Activated CD4-positive, alpha-beta T cell treated with anti-CD3 and anti-CD28 coated beads, Interleukin-2, amount 10 ng/mL, durations not matched to agents 7 days and 5 days (primary cell): ENCODE measurements around the gene TADA3. TPM values are rescaled to one million over a fixed set of nuclear protein-coding genes. Genes with fewer than 3 reads are reported as not detected.

Source experiments
- CTCF ChIA-PET: fragments of 350-600 bp; sonication (Branson Sonifier 250); formaldehyde crosslinking; loops from one replicate; lab custom pipeline; 2021; ENCODE audit warnings: antibody characterized with exemption; lab: Charles Lee
- POLR2A ChIA-PET: fragments of 350-600 bp; sonication (Branson Sonifier 250); formaldehyde crosslinking; loops from one replicate; lab custom pipeline; 2021; ENCODE audit warnings: antibody characterized with exemption; lab: Charles Lee
- DNase-seq: peaks from one replicate; pipeline ENCODE4 v3.0.0-alpha.2; 2020
- H3K27ac Mint-ChIP-seq: one replicate; pipeline ENCODE4 v1.8.0; 2021; ENCODE audit warnings: mild to moderate bottlenecking, moderate library complexity, mixed read lengths
- H3K27me3 Mint-ChIP-seq: one replicate; pipeline ENCODE4 v1.8.0; 2021; ENCODE audit warnings: mixed read lengths
- H3K36me3 Mint-ChIP-seq: one replicate; pipeline ENCODE4 v1.8.0; 2021; ENCODE audit warnings: low read depth, mixed read lengths
- H3K4me1 Mint-ChIP-seq: one replicate; pipeline ENCODE4 v1.8.0; 2021; ENCODE audit warnings: mixed read lengths
- H3K4me3 Mint-ChIP-seq: one replicate; pipeline ENCODE4 v1.8.0; 2021; ENCODE audit warnings: mild to moderate bottlenecking, moderate library complexity, mixed read lengths
- H3K9me3 Mint-ChIP-seq: one replicate; pipeline ENCODE4 v1.8.0; 2021; ENCODE audit warnings: mixed read lengths
- total RNA-seq, 2 experiments: library from RNA; stranded (reverse); gene quantifications; one replicate each; pipeline ENCODE4 v1.2.3, GENCODE V29; 2021

The TADA3 gene
- total RNA-seq, 2 experiments from 2014 or later = 77.6 to 82.3 TPM

GRCh38 chr3:9808345-9809037 lies 16.2 kb upstream of the TADA3 start:
- Mint-ChIP-seq H3K4me1 (peaks cover 49% of the 10 kb centered on the region), H3K27me3 (no peaks in the 10 kb centered on the region), H3K9me3 (no peaks in the 10 kb centered on the region), H3K27ac (peak overlapping the region; percentile 93), H3K36me3 (peaks cover 55% of the 10 kb centered on the region), H3K4me3 (no peak overlapping the region)
- peak; percentile 69 for DNase-seq
- ChIA-PET CTCF (interaction anchor here (0.6 to 1.3 kb wide), 10 partner anchors 13 to 118 kb away, joined by 3 to 7 read pairs (median 3); partner anchors contain the start of genes ARPC4 and IL17RC), POLR2A (interaction anchor here (0.6 to 1.0 kb wide), 2 partner anchors 59 to 162 kb away, joined by 3 to 4 read pairs; partner anchors contain the start of gene OGG1)

DNA sequence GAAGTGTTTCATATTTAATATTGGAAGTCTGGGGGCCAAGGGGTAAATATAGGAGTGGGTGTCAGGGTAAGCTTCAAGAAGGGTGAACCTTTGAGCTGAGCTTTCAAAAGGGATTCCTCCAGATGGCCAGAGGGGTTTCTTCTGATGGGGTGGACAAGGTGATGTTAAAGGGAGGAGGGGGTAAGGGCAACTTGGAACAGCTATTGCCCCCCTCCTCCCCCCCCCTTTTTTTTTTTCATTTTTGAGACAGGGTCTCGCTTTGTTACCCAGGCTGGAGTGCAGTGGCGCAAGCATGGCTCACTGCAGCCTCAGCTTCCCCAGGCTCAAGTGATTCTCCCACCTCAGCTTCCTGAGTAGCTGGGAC lies 15.7 kb upstream of the TADA3 start:
- Mint-ChIP-seq H3K36me3 (peaks cover 56% of the 10 kb centered on the region), H3K4me1 (peaks cover 51% of the 10 kb centered on the region)
- DNase-seq = no peak

GRCh38 chr3:9806688-9807589 lies 14.7 kb upstream of the TADA3 start:
- Mint-ChIP-seq H3K9me3 (no peaks in the 10 kb centered on the region), H3K27me3 (no peaks in the 10 kb centered on the region), H3K36me3 (peaks cover 59% of the 10 kb centered on the region), H3K27ac (no peak overlapping the region), H3K4me3 (no peak overlapping the region), H3K4me1 (peaks cover 51% of the 10 kb centered on the region)
- ChIA-PET CTCF (interaction anchor here (0.6 to 1.3 kb wide), 5 partner anchors 11 to 277 kb away, joined by 3 to 7 read pairs (median 3); no protein-coding TSS in a partner anchor), POLR2A (interaction anchor here (0.6 kb wide), 1 partner anchor 12 kb away, joined by 3 read pairs; no protein-coding TSS in a partner anchor)
- DNase-seq = no peak

More for the DNA sequence above, 15.7 kb upstream of the TADA3 start:
- H3K27ac Mint-ChIP-seq = peak overlapping the region; percentile 93
- no peaks in the 10 kb centered on the region for H3K27me3 Mint-ChIP-seq
- ChIA-PET CTCF (interaction anchor here (0.6 to 1.3 kb wide), 12 partner anchors 12 to 239 kb away, joined by 3 to 7 read pairs (median 3); partner anchors contain the start of genes ARPC4 and IL17RC), POLR2A (no interaction called here)
- H3K9me3 Mint-ChIP-seq = no peaks in the 10 kb centered on the region
- peak overlapping the region; percentile 35 for H3K4me3 Mint-ChIP-seq

GRCh38 chr3:9806137-9806536 lies 13.9 kb upstream of the TADA3 start:
- no peak overlapping the region for H3K4me3 Mint-ChIP-seq
- CTCF ChIA-PET = interaction anchor here (0.7 to 0.9 kb wide), 4 partner anchors 13 to 282 kb away, joined by 3 read pairs; partner anchors contain the start of gene ARPC4
- no peaks in the 10 kb centered on the region for H3K9me3 Mint-ChIP-seq
- H3K36me3 Mint-ChIP-seq = peaks cover 58% of the 10 kb centered on the region
- POLR2A ChIA-PET = no interaction called here
- H3K4me1 Mint-ChIP-seq = peaks cover 45% of the 10 kb centered on the region
- H3K27me3 Mint-ChIP-seq = no peaks in the 10 kb centered on the region
- no peak overlapping the region for H3K27ac Mint-ChIP-seq
- no peak for DNase-seq

DNA sequence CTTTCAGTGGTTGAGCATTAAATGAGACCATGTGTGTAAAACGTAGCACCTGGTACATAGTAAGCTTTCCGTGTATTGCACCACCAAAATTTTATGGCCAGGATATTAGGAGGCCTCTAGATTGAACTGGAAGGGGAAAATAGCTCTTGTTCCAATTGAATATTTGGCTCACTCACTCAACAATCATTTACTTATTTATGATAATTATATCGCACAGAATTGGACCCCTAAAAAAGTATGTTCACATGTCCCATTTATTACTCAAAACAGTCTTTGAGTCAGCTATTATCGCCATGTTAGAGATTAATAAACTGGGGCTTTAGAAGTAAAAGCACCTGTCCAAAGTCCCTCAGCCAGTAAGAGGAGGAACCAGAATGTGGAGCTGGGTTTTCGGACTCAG lies 12.7 kb upstream of the TADA3 start:
- ChIA-PET CTCF (interaction anchor here (0.6 to 1.2 kb wide), 4 partner anchors 8 to 36 kb away, joined by 3 to 5 read pairs (median 3); no protein-coding TSS in a partner anchor), POLR2A (no interaction called here)
- Mint-ChIP-seq H3K9me3 (no peaks in the 10 kb centered on the region), H3K36me3 (peaks cover 64% of the 10 kb centered on the region), H3K4me3 (no peak overlapping the region), H3K4me1 (peaks cover 36% of the 10 kb centered on the region), H3K27me3 (no peaks in the 10 kb centered on the region), H3K27ac (no peak overlapping the region)
- DNase-seq = no peak

- H3K4me3 Mint-ChIP-seq = no peak overlapping the region
- no peak for DNase-seq
- no peaks in the 10 kb centered on the region for H3K9me3 Mint-ChIP-seq
- CTCF ChIA-PET = interaction anchor here (0.8 to 1.2 kb wide), 4 partner anchors 11 to 21 kb away, joined by 3 to 7 read pairs (median 4); partner anchors contain the start of gene ARPC4
- H3K36me3 Mint-ChIP-seq = peaks cover 65% of the 10 kb centered on the region
- no peaks in the 10 kb centered on the region for H3K27me3 Mint-ChIP-seq
- H3K4me1 Mint-ChIP-seq = peaks cover 23% of the 10 kb centered on the region
- H3K27ac Mint-ChIP-seq = no peak overlapping the region
- POLR2A ChIA-PET = no interaction called here
Measured at GRCh38 chr3:9803494-9803893, 11.2 kb upstream of the TADA3 start.

DNA sequence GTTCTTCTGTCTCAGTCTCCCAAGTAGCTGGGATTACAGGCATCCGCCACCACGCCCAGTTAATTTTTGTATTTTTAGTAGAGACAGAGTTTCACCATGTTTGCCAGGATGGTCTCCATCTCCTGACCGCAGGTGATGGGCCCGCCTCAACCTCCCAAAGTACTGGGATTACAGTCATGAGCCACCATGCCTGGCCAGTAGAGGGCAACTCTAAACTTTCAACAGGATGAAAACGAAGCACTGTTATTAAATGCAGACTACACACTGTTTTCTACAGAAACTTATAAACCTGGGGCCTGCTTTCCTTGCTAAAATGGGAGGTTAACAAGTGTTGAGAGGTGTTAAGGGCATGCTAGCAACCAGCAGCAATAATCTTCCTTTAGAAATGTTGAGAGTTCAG lies 8.3 kb upstream of the TADA3 start:
- peaks cover 17% of the 10 kb centered on the region for H3K4me1 Mint-ChIP-seq
- H3K27me3 Mint-ChIP-seq = no peaks in the 10 kb centered on the region
- ChIA-PET POLR2A (no interaction called here), CTCF (interaction anchor here (1.0 kb wide), 1 partner anchor 16 kb away, joined by 5 read pairs; no protein-coding TSS in a partner anchor)
- H3K27ac Mint-ChIP-seq = peak overlapping the region; percentile 36
- H3K4me3 Mint-ChIP-seq = no peak overlapping the region
- DNase-seq = no peak
- no peaks in the 10 kb centered on the region for H3K9me3 Mint-ChIP-seq
- peaks cover 71% of the 10 kb centered on the region for H3K36me3 Mint-ChIP-seq

- Mint-ChIP-seq H3K9me3 (no peaks in the 10 kb centered on the region), H3K4me3 (no peak overlapping the region), H3K27me3 (no peaks in the 10 kb centered on the region), H3K36me3 (peaks cover 66% of the 10 kb centered on the region), H3K4me1 (peaks cover 32% of the 10 kb centered on the region), H3K27ac (no peak overlapping the region)
- ChIA-PET POLR2A (no interaction called here), CTCF (interaction anchor here (0.6 to 1.9 kb wide), 5 partner anchors 16 to 135 kb away, joined by 3 to 6 read pairs (median 4); partner anchors contain the start of genes CRELD1 and RPUSD3)
- DNase-seq = no peak
Measured at GRCh38 chr3:9797196-9797945, 5.1 kb upstream of the TADA3 start.

- Mint-ChIP-seq H3K36me3 (peaks cover 65% of the 10 kb centered on the region), H3K27ac (peak overlapping the region; percentile 6), H3K4me1 (peaks cover 50% of the 10 kb centered on the region), H3K9me3 (no peaks in the 10 kb centered on the region), H3K4me3 (peak overlapping the region; percentile 66), H3K27me3 (no peaks in the 10 kb centered on the region)
- no peak for DNase-seq
- ChIA-PET CTCF (no interaction called here), POLR2A (no interaction called here)
Measured at GRCh38 chr3:9795207-9795606, 2.9 kb upstream of the TADA3 start.

DNA sequence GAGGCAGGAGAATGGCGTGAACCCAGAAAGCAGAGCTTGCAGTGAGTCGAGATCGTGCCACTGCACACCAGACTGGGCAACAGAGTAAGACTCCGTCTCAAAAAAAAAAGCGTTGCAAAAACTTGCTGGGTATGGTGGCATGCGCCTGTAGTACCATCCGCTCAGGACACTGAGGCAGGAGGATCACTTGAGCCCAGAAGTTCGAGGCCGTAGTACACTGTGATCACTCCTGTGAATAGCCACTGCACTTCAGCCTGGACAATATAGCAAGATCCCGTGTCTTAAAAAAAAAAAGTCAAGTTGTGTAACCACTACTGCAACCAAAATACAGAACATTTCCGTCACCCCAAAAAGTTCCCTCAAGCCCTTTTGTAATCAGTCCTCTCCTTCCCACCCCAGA lies 2.1 kb upstream of the TADA3 start:
- DNase-seq = no peak
- no peaks in the 10 kb centered on the region for H3K27me3 Mint-ChIP-seq
- peaks cover 65% of the 10 kb centered on the region for H3K36me3 Mint-ChIP-seq
- H3K27ac Mint-ChIP-seq = peak overlapping the region; percentile 100
- H3K4me3 Mint-ChIP-seq = peak overlapping the region; percentile 98
- ChIA-PET POLR2A (no interaction called here), CTCF (interaction anchor here (2.4 kb wide), 1 partner anchor 61 kb away, joined by 7 read pairs; no protein-coding TSS in a partner anchor)
- H3K4me1 Mint-ChIP-seq = peaks cover 58% of the 10 kb centered on the region
- H3K9me3 Mint-ChIP-seq = no peaks in the 10 kb centered on the region

GRCh38 chr3:9793161-9793781 lies 998 bp upstream of the TADA3 start:
- Mint-ChIP-seq H3K4me3 (peak overlapping the region; percentile 98), H3K27me3 (no peaks in the 10 kb centered on the region), H3K36me3 (peaks cover 65% of the 10 kb centered on the region), H3K9me3 (no peaks in the 10 kb centered on the region), H3K27ac (peak overlapping the region; percentile 100), H3K4me1 (peaks cover 64% of the 10 kb centered on the region)
- peak; percentile 46 for DNase-seq
- CTCF ChIA-PET = interaction anchor here (0.5 to 2.4 kb wide), 15 partner anchors 10 to 470 kb away, joined by 3 to 7 read pairs (median 3); partner anchors contain the start of genes CAMK1 and OGG1
- POLR2A ChIA-PET = interaction anchor here (0.6 to 1.7 kb wide), 2 partner anchors 27 to 60 kb away, joined by 3 read pairs; no protein-coding TSS in a partner anchor
